LNCaP clone FGC (cell line): ENCODE data around the gene ARHGAP29.

ENCODE experiments used
- DNase-seq: peaks from one replicate; pipeline ENCODE4 v3.0.0-alpha.2; 2011; ENCODE audit warnings: low read depth
- H3K4me3 ChIP-seq: 2 replicates; pipeline ENCODE4 v1.5.1; 2011; ENCODE audit warnings: mild to moderate bottlenecking, low read depth, low read length, control low read depth
- CTCF ChIP-seq: IDR thresholded peaks from 2 replicates; pipeline ENCODE4 v1.5.1; 2012; ENCODE audit warnings: mild to moderate bottlenecking; ENCODE audit not compliant: control insufficient read depth, insufficient read depth; ENCODE audit errors: extremely low read depth

Gene ARHGAP29

GRCh38 chr1:94265906-94266305 lies 28.5 kb upstream of the ARHGAP29 start:
- DNase-seq: no peak

GRCh38 chr1:94265011-94265422 lies 27.6 kb upstream of the ARHGAP29 start:
- DNase-seq: no peak
- H3K4me3 ChIP-seq: no peak overlapping the region
- no peak for TF ChIP-seq CTCF

More at GRCh38 chr1:94265906-94266305, 28.5 kb upstream of the ARHGAP29 start:
- H3K4me3 ChIP-seq: no peak overlapping the region
- TF ChIP-seq CTCF: no peak

GRCh38 chr1:94260635-94261387 lies 23.4 kb upstream of the ARHGAP29 start:
- no peak overlapping the region for H3K4me3 ChIP-seq
- DNase-seq: no peak
- no peak for TF ChIP-seq CTCF

- no peak for DNase-seq
- no peak for TF ChIP-seq CTCF
- no peak overlapping the region for H3K4me3 ChIP-seq
These were observed 22.4 kb upstream of the ARHGAP29 start for GRCh38 chr1:94259635-94260289.

GRCh38 chr1:94258873-94259331 lies 21.5 kb upstream of the ARHGAP29 start:
- H3K4me3 ChIP-seq: no peak overlapping the region
- DNase-seq: peak; percentile 62
- TF ChIP-seq CTCF: no peak

- no peak overlapping the region for H3K4me3 ChIP-seq
- no peak for TF ChIP-seq CTCF
- DNase-seq: no peak
These were observed 20.1 kb upstream of the ARHGAP29 start for GRCh38 chr1:94257444-94257843.
